Stimulated activated naive CD8-positive, alpha-beta T cell treated with anti-CD3 and anti-CD28 coated beads, Interleukin-15, Interleukin-2, amounts not matched to agents 100 ng/mL and 50 ng/mL, for 24 hours (primary cell): ENCODE measurements around the gene PAX7.
"Not testable (repeated sequence)": the region's sequence is repeated elsewhere in the genome, so short reads cannot be mapped to it uniquely, and the experiment has no call there.

Source experiments
- H3K27ac Mint-ChIP-seq: one replicate; pipeline ENCODE4 v1.8.0; 2021; ENCODE audit warnings: mild to moderate bottlenecking, mixed read lengths
- H3K27me3 Mint-ChIP-seq: one replicate; pipeline ENCODE4 v1.8.0; 2021; ENCODE audit warnings: mixed read lengths
- H3K36me3 Mint-ChIP-seq: one replicate; pipeline ENCODE4 v1.8.0; 2021; ENCODE audit warnings: low read depth, mixed read lengths
- H3K4me1 Mint-ChIP-seq: one replicate; pipeline ENCODE4 v1.8.0; 2021; ENCODE audit warnings: low read depth, mixed read lengths
- H3K4me3 Mint-ChIP-seq: one replicate; pipeline ENCODE4 v1.8.0; 2021; ENCODE audit warnings: mild to moderate bottlenecking, mixed read lengths
- H3K9me3 Mint-ChIP-seq: one replicate; pipeline ENCODE4 v1.8.0; 2021; ENCODE audit warnings: mixed read lengths

Gene PAX7

GRCh38 chr1:18746981-18747380 lies 116.3 kb downstream of the PAX7 start:
- Mint-ChIP-seq H3K27me3 (peaks cover 36% of the 10 kb centered on the region), H3K27ac (no peak overlapping the region), H3K4me1 (no peaks in the 10 kb centered on the region), H3K4me3 (no peak overlapping the region), H3K36me3 (no peaks in the 10 kb centered on the region), H3K9me3 (no peaks in the 10 kb centered on the region)

GRCh38 chr1:18747671-18748070 lies 117.0 kb downstream of the PAX7 start:
- Mint-ChIP-seq H3K4me3 (no peak overlapping the region), H3K27ac (no peak overlapping the region), H3K4me1 (no peaks in the 10 kb centered on the region), H3K9me3 (no peaks in the 10 kb centered on the region), H3K36me3 (no peaks in the 10 kb centered on the region), H3K27me3 (peaks cover 36% of the 10 kb centered on the region)

GRCh38 chr1:18748435-18748834 lies 117.8 kb downstream of the PAX7 start:
- H3K27ac Mint-ChIP-seq = no peak overlapping the region
- no peaks in the 10 kb centered on the region for H3K9me3 Mint-ChIP-seq
- H3K4me1 Mint-ChIP-seq = no peaks in the 10 kb centered on the region
- no peak overlapping the region for H3K4me3 Mint-ChIP-seq
- peaks cover 38% of the 10 kb centered on the region for H3K27me3 Mint-ChIP-seq
- H3K36me3 Mint-ChIP-seq = no peaks in the 10 kb centered on the region

GRCh38 chr1:18749569-18749968 lies 118.9 kb downstream of the PAX7 start:
- Mint-ChIP-seq H3K9me3 (no peaks in the 10 kb centered on the region), H3K4me1 (no peaks in the 10 kb centered on the region), H3K27ac (no peak overlapping the region), H3K4me3 (no peak overlapping the region), H3K36me3 (no peaks in the 10 kb centered on the region), H3K27me3 (peaks cover 30% of the 10 kb centered on the region)

GRCh38 chr1:18750600-18750999 lies 120.0 kb downstream of the PAX7 start:
- Mint-ChIP-seq H3K27me3 (peaks cover 34% of the 10 kb centered on the region), H3K36me3 (no peaks in the 10 kb centered on the region), H3K4me3 (no peak overlapping the region), H3K9me3 (no peaks in the 10 kb centered on the region), H3K27ac (no peak overlapping the region), H3K4me1 (no peaks in the 10 kb centered on the region)

DNA sequence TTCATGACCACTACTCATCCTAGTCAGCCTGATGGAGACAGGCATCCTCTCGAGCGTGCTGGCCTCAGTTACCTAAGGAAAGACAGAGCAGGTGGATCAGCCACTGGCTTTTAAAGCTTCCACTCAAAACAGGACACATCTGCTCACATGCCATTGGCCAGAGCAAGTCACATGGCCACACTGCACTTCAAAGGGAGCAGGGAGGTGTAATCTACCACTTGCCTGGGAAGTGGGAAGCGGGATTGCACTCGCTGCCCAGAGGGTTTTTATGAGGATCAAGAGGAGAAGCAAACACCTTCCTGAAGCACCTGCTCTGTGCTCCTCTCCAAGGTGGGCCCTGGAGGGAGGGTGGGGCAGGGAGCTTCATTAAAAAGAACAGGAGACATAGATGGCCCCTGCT lies 120.8 kb downstream of the PAX7 start:
- no peak overlapping the region for H3K4me3 Mint-ChIP-seq
- H3K4me1 Mint-ChIP-seq = no peaks in the 10 kb centered on the region
- H3K9me3 Mint-ChIP-seq = peaks cover 2% of the 10 kb centered on the region
- H3K27me3 Mint-ChIP-seq = peaks cover 30% of the 10 kb centered on the region
- no peak overlapping the region for H3K27ac Mint-ChIP-seq
- H3K36me3 Mint-ChIP-seq = no peaks in the 10 kb centered on the region

DNA sequence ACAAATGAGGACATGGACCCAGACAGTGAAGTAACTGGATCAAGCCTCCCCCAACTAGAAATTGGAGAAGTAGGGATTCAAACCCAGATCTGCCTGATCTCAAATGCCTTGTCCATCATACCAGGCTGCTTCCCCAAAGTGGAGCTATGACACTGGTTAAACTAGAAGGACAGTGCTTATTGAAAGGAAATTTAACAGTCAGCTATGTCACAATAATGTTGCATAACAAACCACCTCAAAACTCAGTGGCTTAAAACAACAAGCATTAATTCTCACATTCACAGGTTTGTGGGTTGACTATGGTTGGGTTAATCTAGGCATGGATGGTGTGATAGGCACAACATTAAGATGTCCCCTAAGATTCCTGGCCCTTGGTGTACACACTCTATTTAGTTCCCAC lies 121.8 kb downstream of the PAX7 start:
- Mint-ChIP-seq H3K9me3 (peaks cover 4% of the 10 kb centered on the region), H3K27me3 (peaks cover 31% of the 10 kb centered on the region), H3K36me3 (no peaks in the 10 kb centered on the region), H3K4me1 (no peaks in the 10 kb centered on the region), H3K4me3 (no peak overlapping the region), H3K27ac (no peak overlapping the region)

DNA sequence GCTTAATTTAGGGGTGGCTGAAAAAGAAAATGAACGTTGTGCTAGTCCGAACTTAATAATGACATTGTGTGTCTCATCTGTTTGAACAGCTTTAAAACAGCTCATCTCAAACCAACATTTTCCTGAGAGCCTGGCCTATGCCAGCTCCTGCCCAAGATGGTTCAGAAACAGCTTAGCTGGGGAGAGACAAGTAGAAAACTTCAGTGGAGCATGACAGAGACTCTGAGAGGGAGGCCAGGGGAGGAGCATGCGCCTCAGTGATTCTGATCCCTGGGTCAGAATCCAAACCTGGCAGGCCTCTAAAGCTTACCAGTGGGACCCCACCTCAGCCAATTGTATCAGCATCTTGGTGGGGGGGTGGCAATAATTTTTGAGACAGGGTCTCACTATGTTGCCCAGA lies 129.5 kb downstream of the PAX7 start:
- Mint-ChIP-seq H3K4me1 (no peaks in the 10 kb centered on the region), H3K36me3 (no peaks in the 10 kb centered on the region), H3K27ac (no peak overlapping the region), H3K4me3 (no peak overlapping the region), H3K9me3 (peaks cover 4% of the 10 kb centered on the region), H3K27me3 (peaks cover 41% of the 10 kb centered on the region)

- no peaks in the 10 kb centered on the region for H3K36me3 Mint-ChIP-seq
- H3K4me3 Mint-ChIP-seq = no peak overlapping the region
- H3K4me1 Mint-ChIP-seq = no peaks in the 10 kb centered on the region
- no peak overlapping the region for H3K27ac Mint-ChIP-seq
- no peaks in the 10 kb centered on the region for H3K9me3 Mint-ChIP-seq
- peaks cover 39% of the 10 kb centered on the region for H3K27me3 Mint-ChIP-seq
Measured at GRCh38 chr1:18761948-18762840, 131.5 kb downstream of the PAX7 start.

GRCh38 chr1:18764362-18764761 lies 133.7 kb downstream of the PAX7 start:
- Mint-ChIP-seq H3K4me3 (no peak overlapping the region), H3K36me3 (no peaks in the 10 kb centered on the region)

DNA sequence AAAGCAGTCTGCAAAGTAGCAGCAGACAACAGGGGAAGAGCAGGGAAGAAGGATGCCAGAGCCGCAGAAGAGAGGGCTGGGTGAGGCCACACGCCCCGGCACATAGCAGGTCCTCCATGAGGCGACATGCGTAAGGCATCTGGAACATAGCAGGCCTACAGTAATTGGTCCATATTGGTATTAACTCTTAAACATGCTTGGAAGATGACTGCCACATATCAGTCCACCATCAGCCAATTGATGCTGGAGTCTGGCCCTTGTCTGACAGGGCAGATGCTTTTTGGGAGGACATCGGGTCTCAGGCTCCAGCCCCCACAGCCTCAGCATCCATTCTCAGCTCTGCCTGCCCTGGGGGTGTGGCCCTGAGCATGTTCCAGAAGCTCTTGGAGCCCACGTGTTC lies 135.1 kb downstream of the PAX7 start:
- no peak overlapping the region for H3K27ac Mint-ChIP-seq
- no peaks in the 10 kb centered on the region for H3K36me3 Mint-ChIP-seq
- peaks cover 36% of the 10 kb centered on the region for H3K27me3 Mint-ChIP-seq
- no peaks in the 10 kb centered on the region for H3K9me3 Mint-ChIP-seq
- H3K4me3 Mint-ChIP-seq = no peak overlapping the region
- no peaks in the 10 kb centered on the region for H3K4me1 Mint-ChIP-seq

More at GRCh38 chr1:18764362-18764761, 133.7 kb downstream of the PAX7 start:
- Mint-ChIP-seq H3K27me3 (peaks cover 36% of the 10 kb centered on the region), H3K27ac (no peak overlapping the region), H3K9me3 (no peaks in the 10 kb centered on the region), H3K4me1 (no peaks in the 10 kb centered on the region)

GRCh38 chr1:18766328-18766727 lies 135.7 kb downstream of the PAX7 start:
- Mint-ChIP-seq H3K9me3 (no peaks in the 10 kb centered on the region), H3K36me3 (no peaks in the 10 kb centered on the region), H3K4me3 (no peak overlapping the region), H3K27me3 (peaks cover 36% of the 10 kb centered on the region), H3K4me1 (no peaks in the 10 kb centered on the region), H3K27ac (no peak overlapping the region)

DNA sequence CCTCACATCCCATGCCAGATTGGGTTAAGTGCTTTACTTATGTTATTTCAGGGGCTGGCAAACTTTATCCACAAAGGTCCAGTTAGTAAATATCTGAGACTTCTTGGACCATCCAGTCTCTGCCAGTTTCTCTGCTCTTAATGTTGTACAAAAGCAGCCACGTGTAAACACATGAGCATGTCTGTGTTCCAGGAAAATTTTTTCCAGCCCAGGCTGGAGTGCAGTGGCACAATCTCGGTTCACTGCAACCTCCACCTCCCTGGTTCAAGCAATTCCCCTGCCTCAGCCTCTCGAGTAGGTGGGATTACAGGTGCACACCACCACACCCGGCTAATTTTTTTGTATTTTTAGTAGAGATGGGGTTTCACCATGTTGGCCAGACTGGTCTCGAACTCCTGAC lies 136.9 kb downstream of the PAX7 start:
- H3K4me1 Mint-ChIP-seq, H3K9me3 Mint-ChIP-seq, H3K27ac Mint-ChIP-seq, H3K4me3 Mint-ChIP-seq, H3K36me3 Mint-ChIP-seq: not testable (repeated sequence)
- peaks cover 34% of the 10 kb centered on the region for H3K27me3 Mint-ChIP-seq

GRCh38 chr1:18768086-18768485 lies 137.4 kb downstream of the PAX7 start:
- Mint-ChIP-seq H3K36me3 (no peaks in the 10 kb centered on the region), H3K4me1 (no peaks in the 10 kb centered on the region), H3K9me3 (no peaks in the 10 kb centered on the region), H3K27ac (no peak overlapping the region), H3K4me3 (no peak overlapping the region), H3K27me3 (peaks cover 38% of the 10 kb centered on the region)

- Mint-ChIP-seq H3K9me3 (no peaks in the 10 kb centered on the region), H3K4me3 (no peak overlapping the region), H3K27ac (no peak overlapping the region), H3K4me1 (no peaks in the 10 kb centered on the region), H3K36me3 (no peaks in the 10 kb centered on the region), H3K27me3 (peaks cover 40% of the 10 kb centered on the region)
Measured at GRCh38 chr1:18769140-18769539, 138.5 kb downstream of the PAX7 start.

- H3K4me3 Mint-ChIP-seq = no peak overlapping the region
- H3K36me3 Mint-ChIP-seq = no peaks in the 10 kb centered on the region
- no peaks in the 10 kb centered on the region for H3K4me1 Mint-ChIP-seq
- peaks cover 43% of the 10 kb centered on the region for H3K27me3 Mint-ChIP-seq
- no peaks in the 10 kb centered on the region for H3K9me3 Mint-ChIP-seq
- no peak overlapping the region for H3K27ac Mint-ChIP-seq
Measured at GRCh38 chr1:18770799-18771198, 140.2 kb downstream of the PAX7 start.
